Smooth muscle cell (in vitro differentiated cells): ENCODE results near the gene ZSWIM6. TPM values are rescaled to one million over a fixed set of nuclear protein-coding genes. Genes with fewer than 3 reads are reported as not detected.

Experiments used
- DNase-seq: peaks from one replicate; lab custom pipeline; 2025; ENCODE audit not compliant: unreplicated experiment; lab: John Stamatoyannopoulos, UW
- H2AFZ ChIP-seq: fragments of 200-600 bp; sonication (generic); 2 replicates; pipeline ENCODE4 v1.6.0; 2016; ENCODE audit warnings: antibody characterized with exemption, low read depth, mild to moderate bottlenecking
- H3F3A ChIP-seq: fragments of 200-600 bp; sonication (generic); 2 replicates; pipeline ENCODE4 v1.6.0; 2017; ENCODE audit warnings: antibody characterized with exemption, low read depth
- H3K27ac ChIP-seq: fragments of 200-600 bp; sonication (generic); 2 replicates; pipeline ENCODE4 v1.5.1; 2016; ENCODE audit warnings: low read depth, mild to moderate bottlenecking
- H3K27me3 ChIP-seq: fragments of 200-600 bp; sonication (generic); 2 replicates; pipeline ENCODE4 v1.6.1; 2016; ENCODE audit warnings: low read depth, mild to moderate bottlenecking
- H3K36me3 ChIP-seq: fragments of 200-600 bp; sonication (generic); 2 replicates; pipeline ENCODE4 v1.5.1; 2016; ENCODE audit warnings: low read depth
- H3K4me1 ChIP-seq: fragments of 200-600 bp; sonication (generic); 2 replicates; pipeline ENCODE4 v1.5.1; 2016; ENCODE audit warnings: low read depth
- H3K4me2 ChIP-seq: fragments of 200-600 bp; sonication (generic); 2 replicates; pipeline ENCODE4 v1.6.0; 2016; ENCODE audit warnings: mild to moderate bottlenecking
- H3K4me3 ChIP-seq: fragments of 200-600 bp; sonication (generic); 2 replicates; pipeline ENCODE4 v1.5.1; 2016; ENCODE audit warnings: mild to moderate bottlenecking
- H3K79me2 ChIP-seq: fragments of 200-600 bp; sonication (generic); 2 replicates; pipeline ENCODE4 v1.6.0; 2016; ENCODE audit warnings: low read depth, mild to moderate bottlenecking
- H3K9ac ChIP-seq: fragments of 200-600 bp; sonication (generic); 2 replicates; pipeline ENCODE4 v1.6.0; 2016; ENCODE audit warnings: low read depth
- H3K9me3 ChIP-seq: fragments of 200-600 bp; sonication (generic); replicated peaks from 2 replicates; pipeline ENCODE4 v1.5.1; 2016; ENCODE audit warnings: low read depth
- H4K20me1 ChIP-seq: fragments of 200-600 bp; sonication (generic); 2 replicates; pipeline ENCODE4 v1.6.0; 2016; ENCODE audit warnings: low read depth
- WGBS: methylation state at CpG from one replicate; pipeline ENCODE4 v1.1.7; 2016; ENCODE audit warnings: low lambda C conversion rate; 5-methylcytosine and 5-hydroxymethylcytosine counted together
- polyA plus RNA-seq: library from polyadenylated mRNA; unstranded; fragments of >200 nt; fragmentation: Nextera tagmentation; extraction: Ambion mirVana; gene quantifications from 2 replicates; pipeline ENCODE4 v1.2.1, GENCODE V29; 2016
- total RNA-seq: library from RNA; depleted of rRNA; stranded (reverse); fragments of >200 nt; gene quantifications from 2 replicates; pipeline ENCODE4 v1.2.3, GENCODE V29; 2014
- TF ChIP-seq, protein P1 (sequence below): fragments of 200-600 bp; sonication (generic); IDR thresholded peaks from 2 replicates; pipeline ENCODE4 v1.5.1; 2017; ENCODE audit warnings: borderline replicate concordance, mild to moderate bottlenecking, antibody characterized with exemption; ENCODE audit not compliant: insufficient read depth, poor library complexity, severe bottlenecking

Gene ZSWIM6
- total and polyA plus RNA-seq, 2 experiments from 2014 or later, result 9.1 to 25.5 TPM

DNA sequence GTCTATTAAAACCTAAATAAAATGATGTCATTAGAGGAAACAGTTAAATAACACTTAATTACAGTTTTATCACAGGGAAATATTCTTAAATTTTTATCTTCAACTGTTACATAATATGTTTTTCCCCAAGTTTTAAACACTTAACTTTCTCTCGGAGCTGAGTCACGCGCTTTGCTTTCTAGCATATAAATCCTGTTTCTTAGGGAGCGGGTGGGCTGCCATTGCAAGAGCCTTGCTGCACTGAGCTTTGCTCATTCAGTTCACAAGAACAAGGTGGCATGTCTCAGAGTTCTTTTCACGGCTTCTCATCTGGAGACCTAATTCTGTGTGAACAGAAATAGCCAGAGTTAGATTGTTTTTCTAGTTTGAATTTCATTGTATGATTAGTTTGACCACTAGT is 166.1 kb downstream of the ZSWIM6 start:
- H3K4me3 ChIP-seq, result no peak overlapping the region
- H3K27me3 ChIP-seq, result no peaks in the 10 kb centered on the region
- peaks cover 22% of the 10 kb centered on the region for H3K4me1 ChIP-seq
- H3F3A ChIP-seq, result no peaks in the 10 kb centered on the region
- H3K27ac ChIP-seq, result no peak overlapping the region
- no peaks in the 10 kb centered on the region for H3K9me3 ChIP-seq
- no peak overlapping the region for H2AFZ ChIP-seq
- H3K4me2 ChIP-seq, result no peak overlapping the region
- no peak overlapping the region for H3K9ac ChIP-seq
- H4K20me1 ChIP-seq, result peaks cover 95% of the 10 kb centered on the region
- TF ChIP-seq, protein P1, sequence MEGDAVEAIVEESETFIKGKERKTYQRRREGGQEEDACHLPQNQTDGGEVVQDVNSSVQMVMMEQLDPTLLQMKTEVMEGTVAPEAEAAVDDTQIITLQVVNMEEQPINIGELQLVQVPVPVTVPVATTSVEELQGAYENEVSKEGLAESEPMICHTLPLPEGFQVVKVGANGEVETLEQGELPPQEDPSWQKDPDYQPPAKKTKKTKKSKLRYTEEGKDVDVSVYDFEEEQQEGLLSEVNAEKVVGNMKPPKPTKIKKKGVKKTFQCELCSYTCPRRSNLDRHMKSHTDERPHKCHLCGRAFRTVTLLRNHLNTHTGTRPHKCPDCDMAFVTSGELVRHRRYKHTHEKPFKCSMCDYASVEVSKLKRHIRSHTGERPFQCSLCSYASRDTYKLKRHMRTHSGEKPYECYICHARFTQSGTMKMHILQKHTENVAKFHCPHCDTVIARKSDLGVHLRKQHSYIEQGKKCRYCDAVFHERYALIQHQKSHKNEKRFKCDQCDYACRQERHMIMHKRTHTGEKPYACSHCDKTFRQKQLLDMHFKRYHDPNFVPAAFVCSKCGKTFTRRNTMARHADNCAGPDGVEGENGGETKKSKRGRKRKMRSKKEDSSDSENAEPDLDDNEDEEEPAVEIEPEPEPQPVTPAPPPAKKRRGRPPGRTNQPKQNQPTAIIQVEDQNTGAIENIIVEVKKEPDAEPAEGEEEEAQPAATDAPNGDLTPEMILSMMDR, result no peak
- 90% methylated on average over 5 of the region's 5 CpGs for WGBS
- DNase-seq, result no peak
- no peaks in the 10 kb centered on the region for H3K36me3 ChIP-seq
- H3K79me2 ChIP-seq, result peaks cover 25% of the 10 kb centered on the region

DNA sequence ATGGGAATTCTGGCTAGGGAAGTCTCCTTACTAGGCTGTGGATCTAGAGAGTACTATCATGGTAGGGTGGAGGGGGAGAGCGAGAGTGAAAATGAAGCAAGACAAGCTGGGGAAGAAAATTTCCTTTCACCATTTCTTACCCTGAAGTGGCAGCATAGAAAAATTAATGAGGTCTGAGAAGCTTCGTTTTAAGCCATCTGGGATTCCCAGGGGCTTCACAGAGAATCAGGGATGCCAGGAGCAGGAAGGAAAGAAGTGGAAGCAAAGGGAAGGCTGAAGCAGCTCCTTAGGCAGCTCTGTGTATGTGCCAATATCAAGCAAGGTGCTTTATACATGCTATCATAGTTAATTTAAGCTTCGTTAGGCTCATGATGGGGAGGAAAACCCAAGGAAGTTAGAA is 169.9 kb downstream of the ZSWIM6 start:
- Histone ChIP-seq H3K4me2 (no peak overlapping the region), H3K27me3 (no peaks in the 10 kb centered on the region), H3K9me3 (no peaks in the 10 kb centered on the region), H3K9ac (no peak overlapping the region), H4K20me1 (peaks cover 90% of the 10 kb centered on the region), H3K36me3 (peaks cover 3% of the 10 kb centered on the region), H3K79me2 (peaks cover 38% of the 10 kb centered on the region), H2AFZ (no peak overlapping the region), H3K4me1 (peaks cover 10% of the 10 kb centered on the region), H3F3A (no peaks in the 10 kb centered on the region), H3K27ac (no peak overlapping the region), H3K4me3 (no peak overlapping the region)
- no peak for DNase-seq
- WGBS, result 97% methylated on average over 3 of the region's 3 CpGs
- TF ChIP-seq, protein P1, result no peak

DNA sequence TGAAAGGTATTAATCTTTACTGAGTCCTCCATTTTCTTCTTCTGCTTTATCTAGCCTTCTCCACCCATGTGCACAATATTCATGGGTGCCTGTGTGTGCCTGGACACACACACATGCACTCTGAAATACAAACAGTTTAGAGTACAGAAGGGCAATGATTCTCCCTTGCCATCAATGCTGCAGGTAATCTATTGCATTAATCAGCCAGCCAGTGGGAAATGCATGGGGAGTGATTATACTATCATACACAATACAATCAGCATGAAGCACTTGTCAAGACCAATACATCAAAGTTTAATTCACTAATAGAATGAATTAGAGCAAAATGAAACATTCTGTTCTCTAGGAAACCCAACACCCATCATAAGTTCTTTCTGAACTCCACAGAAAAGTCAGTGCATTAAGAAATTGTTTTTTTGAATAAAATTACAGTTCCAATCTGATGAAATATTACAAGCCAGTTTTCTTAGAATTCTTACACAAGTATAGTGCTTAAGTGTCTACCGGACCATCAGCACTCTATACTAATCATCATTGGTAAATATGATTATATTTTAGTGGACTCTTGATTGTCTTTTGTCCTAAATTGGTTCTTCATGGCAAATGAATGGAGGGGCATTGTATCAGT is 172.2 kb downstream of the ZSWIM6 start:
- H3K4me2 ChIP-seq, result no peak overlapping the region
- H3K9me3 ChIP-seq, result no peaks in the 10 kb centered on the region
- H3K36me3 ChIP-seq, result peaks cover 3% of the 10 kb centered on the region
- no peak overlapping the region for H3K9ac ChIP-seq
- H3K27ac ChIP-seq, result no peak overlapping the region
- H4K20me1 ChIP-seq, result peaks cover 91% of the 10 kb centered on the region
- peaks cover 5% of the 10 kb centered on the region for H3K4me1 ChIP-seq
- no peak overlapping the region for H2AFZ ChIP-seq
- TF ChIP-seq, protein P1, result no peak
- no peak for DNase-seq
- H3F3A ChIP-seq, result no peaks in the 10 kb centered on the region
- no peak overlapping the region for H3K4me3 ChIP-seq
- 100% methylated on average over 1 of the region's 1 CpG for WGBS
- H3K27me3 ChIP-seq, result no peaks in the 10 kb centered on the region
- peaks cover 41% of the 10 kb centered on the region for H3K79me2 ChIP-seq

DNA sequence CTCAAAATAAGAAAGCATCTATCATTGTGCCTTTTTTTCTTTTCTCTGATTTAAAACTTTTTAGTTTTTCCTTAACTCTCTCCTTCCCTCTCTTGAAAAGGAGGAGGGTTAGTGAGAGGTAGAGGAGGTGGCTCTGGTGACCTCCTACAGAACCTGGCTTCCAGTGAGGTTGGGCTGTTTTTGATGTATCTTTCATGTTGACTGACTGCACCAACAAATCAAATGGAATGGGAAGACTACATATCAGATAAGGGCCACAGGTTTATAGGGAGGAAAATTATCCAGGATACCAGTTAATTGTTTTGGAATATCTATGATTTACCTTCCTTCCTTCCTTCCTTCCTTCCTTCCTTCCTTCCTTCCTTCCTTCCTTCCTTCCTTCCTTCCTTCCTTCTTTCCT is 173.2 kb downstream of the ZSWIM6 start:
- Histone ChIP-seq H3K9me3 (no peaks in the 10 kb centered on the region), H3K4me3 (no peak overlapping the region), H3K79me2 (peaks cover 39% of the 10 kb centered on the region), H2AFZ (no peak overlapping the region), H3K9ac (no peak overlapping the region), H3K4me2 (no peak overlapping the region), H3K27ac (no peak overlapping the region), H3K36me3 (peaks cover 3% of the 10 kb centered on the region), H4K20me1 (peaks cover 90% of the 10 kb centered on the region), H3K4me1 (peaks cover 5% of the 10 kb centered on the region), H3K27me3 (no peaks in the 10 kb centered on the region), H3F3A (no peaks in the 10 kb centered on the region)
- TF ChIP-seq, protein P1, result no peak
- DNase-seq, result no peak
